BLaER1 (cell line): ENCODE measurements around the gene MAB21L4.

Experiments
- H3K27ac ChIP-seq: shearing (Covaris generic); formaldehyde crosslinking; 2 replicates; pipeline ENCODE4 v1.8.1; 2022
- H3K27me3 ChIP-seq: shearing (Covaris generic); formaldehyde crosslinking; 2 replicates; pipeline ENCODE4 v1.8.1; 2022
- H3K36me3 ChIP-seq: shearing (Covaris generic); formaldehyde crosslinking; 2 replicates; pipeline ENCODE4 v1.8.1; 2022
- H3K4me1 ChIP-seq: shearing (Covaris generic); formaldehyde crosslinking; 2 replicates; pipeline ENCODE4 v1.8.1; 2022
- H3K4me2 ChIP-seq: shearing (Covaris generic); formaldehyde crosslinking; 2 replicates; pipeline ENCODE4 v1.8.1; 2022
- H3K4me3 ChIP-seq: shearing (Covaris generic); formaldehyde crosslinking; 2 replicates; pipeline ENCODE4 v1.8.1; 2022
- H3K9ac ChIP-seq: shearing (Covaris generic); formaldehyde crosslinking; 2 replicates; pipeline ENCODE4 v1.8.1; 2022
- H3K9me3 ChIP-seq: shearing (Covaris generic); formaldehyde crosslinking; 2 replicates; pipeline ENCODE4 v1.8.1; 2022
- H4K20me1 ChIP-seq: shearing (Covaris generic); formaldehyde crosslinking; 2 replicates; pipeline ENCODE4 v1.8.1; 2022
- Cebpa-rat ChIP-seq: shearing (Covaris generic); IDR thresholded peaks from 2 replicates; pipeline ENCODE4 v1.8.1; 2022

MAB21L4 gene

GRCh38 chr2:240895656-240896388 lies at the start of gene MAB21L4:
MAB21L4 (minus strand) TSS chr2:240896156; CDS start chr2:240895997, 159 bp downstream.
- no peaks in the 10 kb centered on the region for H3K27me3 ChIP-seq
- TF ChIP-seq Cebpa-rat = no peak
- H3K36me3 ChIP-seq = no peaks in the 10 kb centered on the region
- H3K4me1 ChIP-seq = peaks cover 46% of the 10 kb centered on the region
- no peak within 1 kb of the TSS for H3K9ac ChIP-seq
- no peaks in the 10 kb centered on the region for H3K9me3 ChIP-seq
- no peaks in the 10 kb centered on the region for H4K20me1 ChIP-seq
- peak within 1 kb of the TSS; percentile 70 for H3K4me2 ChIP-seq
- no peak within 1 kb of the TSS for H3K4me3 ChIP-seq
- peak within 1 kb of the TSS; percentile 43; the same call in 1 of the 2 replicates for H3K27ac ChIP-seq

- no peaks in the 10 kb centered on the region for H4K20me1 ChIP-seq
- no peak overlapping the region for H3K9ac ChIP-seq
- H3K4me2 ChIP-seq = no peak overlapping the region
- H3K36me3 ChIP-seq = no peaks in the 10 kb centered on the region
- no peaks in the 10 kb centered on the region for H3K27me3 ChIP-seq
- H3K4me3 ChIP-seq = no peak overlapping the region
- peaks cover 22% of the 10 kb centered on the region for H3K9me3 ChIP-seq
- TF ChIP-seq Cebpa-rat = no peak
- peaks cover 45% of the 10 kb centered on the region for H3K4me1 ChIP-seq
- H3K27ac ChIP-seq = no peak overlapping the region
Measured at GRCh38 chr2:240936106-240936505, 40.1 kb upstream of the MAB21L4 start.

DNA sequence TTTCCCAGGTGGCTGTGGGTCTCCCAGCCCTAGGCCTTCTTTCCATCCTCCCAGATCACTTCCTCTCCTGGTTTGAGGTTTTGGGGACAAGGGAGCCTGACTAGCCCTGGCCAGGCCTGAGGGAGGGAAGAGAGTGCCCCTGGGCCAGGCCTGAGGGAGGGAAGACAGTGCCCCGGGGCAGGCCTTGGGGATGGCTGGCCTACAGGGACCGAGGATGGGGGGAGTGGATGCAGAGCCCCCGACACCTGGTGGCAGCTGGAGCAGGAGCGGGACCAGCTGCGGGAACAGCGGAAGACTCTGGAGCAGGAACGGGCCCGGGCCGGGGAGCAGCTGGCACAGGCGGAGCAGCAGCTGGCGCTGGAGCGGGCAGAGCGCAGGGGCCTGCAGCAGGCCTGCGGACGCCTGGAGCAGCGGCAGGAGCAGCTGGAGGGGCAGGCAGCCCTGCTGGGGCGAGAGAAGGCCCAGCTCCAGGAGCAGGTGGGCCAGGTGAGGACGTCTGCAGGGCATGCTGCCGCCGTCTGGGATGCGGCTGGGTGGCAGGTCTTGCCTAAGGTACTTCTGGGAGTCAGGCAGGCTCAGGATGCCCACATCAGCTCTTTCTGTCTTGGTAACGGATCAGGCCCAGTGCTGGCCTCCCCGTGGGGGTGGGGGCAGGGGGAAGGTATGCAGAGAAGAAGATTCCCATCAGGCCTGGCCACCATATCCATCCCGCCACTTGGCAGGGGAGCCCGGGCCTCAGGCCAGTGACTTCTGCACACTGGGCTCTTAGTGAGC lies 39.3 kb upstream of the MAB21L4 start:
- Histone ChIP-seq H3K9me3 (peaks cover 22% of the 10 kb centered on the region), H3K36me3 (no peaks in the 10 kb centered on the region), H3K27me3 (no peaks in the 10 kb centered on the region), H4K20me1 (no peaks in the 10 kb centered on the region), H3K27ac (peak overlapping the region; percentile 58), H3K9ac (no peak overlapping the region), H3K4me1 (peaks cover 53% of the 10 kb centered on the region), H3K4me2 (peak overlapping the region; percentile 81), H3K4me3 (no peak overlapping the region)
- no peak for TF ChIP-seq Cebpa-rat

- Histone ChIP-seq H3K4me2 (peak overlapping the region; percentile 81), H3K27me3 (no peaks in the 10 kb centered on the region)
- no peak for TF ChIP-seq Cebpa-rat
Measured at GRCh38 chr2:240934701-240935102, 38.7 kb upstream of the MAB21L4 start.

DNA sequence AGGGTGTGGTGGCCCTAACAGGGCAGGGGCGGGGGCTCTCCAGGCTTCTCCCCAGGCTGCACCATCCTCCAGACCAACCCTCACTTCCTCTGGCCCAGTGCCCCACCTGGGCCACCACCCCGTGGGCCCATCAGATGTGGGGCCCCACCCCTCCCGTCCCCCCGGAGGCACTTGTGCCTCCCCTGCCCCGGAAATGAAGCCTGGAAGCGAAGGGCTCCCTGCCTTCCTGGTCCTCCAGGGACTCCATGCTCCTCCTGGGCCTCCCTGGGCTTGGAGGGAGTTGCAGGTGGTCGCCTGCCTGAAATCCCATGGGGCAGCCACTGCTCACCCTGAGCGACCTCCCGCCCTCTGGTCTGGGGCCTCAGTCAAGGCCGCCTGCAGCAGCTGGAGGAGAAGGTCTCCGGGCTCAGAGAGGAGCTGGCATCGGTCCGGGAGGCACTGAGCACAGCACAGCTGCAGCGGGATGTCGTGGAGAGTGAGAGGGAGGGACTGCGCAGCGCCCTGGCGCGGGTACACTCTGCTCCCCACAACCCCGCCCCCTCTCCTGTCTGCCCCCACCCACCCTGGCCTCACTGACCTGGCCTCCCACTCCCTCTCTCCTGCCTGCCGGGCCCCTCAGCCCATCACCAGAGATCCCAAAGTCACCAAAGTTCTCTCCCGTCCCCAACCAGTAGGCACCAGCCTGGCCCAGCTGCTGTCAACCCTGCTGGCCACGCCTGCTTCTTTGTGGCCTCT lies 38.2 kb upstream of the MAB21L4 start:
- peaks cover 55% of the 10 kb centered on the region for H3K4me1 ChIP-seq
- TF ChIP-seq Cebpa-rat = no peak
- no peaks in the 10 kb centered on the region for H3K36me3 ChIP-seq

More at GRCh38 chr2:240934701-240935102, 38.7 kb upstream of the MAB21L4 start:
- Histone ChIP-seq H3K4me3 (no peak overlapping the region), H3K9ac (no peak overlapping the region), H3K36me3 (no peaks in the 10 kb centered on the region), H3K4me1 (peaks cover 55% of the 10 kb centered on the region), H3K27ac (peak overlapping the region; percentile 58), H4K20me1 (no peaks in the 10 kb centered on the region), H3K9me3 (peaks cover 22% of the 10 kb centered on the region)

GRCh38 chr2:240933048-240933965 lies 37.4 kb upstream of the MAB21L4 start:
- Histone ChIP-seq H3K36me3 (no peaks in the 10 kb centered on the region), H3K27ac (peak overlapping the region; percentile 49), H3K4me2 (peak overlapping the region; percentile 81), H3K27me3 (no peaks in the 10 kb centered on the region), H4K20me1 (no peaks in the 10 kb centered on the region), H3K9ac (no peak overlapping the region), H3K9me3 (peaks cover 19% of the 10 kb centered on the region), H3K4me1 (peaks cover 55% of the 10 kb centered on the region), H3K4me3 (peak overlapping the region; percentile 28; the same call in 1 of the 2 replicates)
- TF ChIP-seq Cebpa-rat = no peak

More for the DNA sequence above, 38.2 kb upstream of the MAB21L4 start:
- H3K4me2 ChIP-seq = peak overlapping the region; percentile 81
- no peaks in the 10 kb centered on the region for H3K27me3 ChIP-seq
- H3K4me3 ChIP-seq = peak overlapping the region; percentile 28; the same call in 1 of the 2 replicates
- no peaks in the 10 kb centered on the region for H4K20me1 ChIP-seq
- H3K9ac ChIP-seq = no peak overlapping the region
- peak overlapping the region; percentile 58 for H3K27ac ChIP-seq
- H3K9me3 ChIP-seq = peaks cover 22% of the 10 kb centered on the region

DNA sequence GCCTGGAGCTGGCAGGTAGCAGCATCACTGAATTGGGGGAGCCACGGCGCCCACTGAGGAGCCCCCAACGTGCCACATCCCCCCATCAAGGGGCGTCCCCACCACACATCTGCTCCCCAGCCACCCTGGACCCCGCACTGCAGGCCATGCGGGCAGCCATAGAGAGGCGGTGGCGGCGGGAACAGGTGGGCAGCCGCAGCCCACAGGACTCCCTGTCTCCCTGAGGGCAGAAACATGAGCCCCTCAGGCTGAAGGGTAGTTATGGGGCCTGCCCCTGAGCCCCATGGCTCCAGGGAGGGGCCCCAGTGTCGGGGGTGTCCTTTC lies 36.7 kb upstream of the MAB21L4 start:
- peaks cover 55% of the 10 kb centered on the region for H3K4me1 ChIP-seq
- H3K4me2 ChIP-seq = peak overlapping the region; percentile 81
- TF ChIP-seq Cebpa-rat = no peak
- no peak overlapping the region for H3K4me3 ChIP-seq
- H3K27ac ChIP-seq = peak overlapping the region; percentile 49
- H4K20me1 ChIP-seq = no peaks in the 10 kb centered on the region
- no peaks in the 10 kb centered on the region for H3K36me3 ChIP-seq
- H3K9ac ChIP-seq = no peak overlapping the region
- H3K9me3 ChIP-seq = peaks cover 13% of the 10 kb centered on the region
- no peaks in the 10 kb centered on the region for H3K27me3 ChIP-seq

- peaks cover 9% of the 10 kb centered on the region; the same call in 1 of the 2 replicates for H3K9me3 ChIP-seq
- H3K27me3 ChIP-seq = no peaks in the 10 kb centered on the region
- TF ChIP-seq Cebpa-rat = no peak
- peak overlapping the region; percentile 81 for H3K4me2 ChIP-seq
- H3K4me3 ChIP-seq = no peak overlapping the region
- H3K4me1 ChIP-seq = peaks cover 56% of the 10 kb centered on the region
- H3K27ac ChIP-seq = peak overlapping the region; percentile 49
- no peaks in the 10 kb centered on the region for H4K20me1 ChIP-seq
- H3K36me3 ChIP-seq = no peaks in the 10 kb centered on the region
- no peak overlapping the region for H3K9ac ChIP-seq
Measured at GRCh38 chr2:240932001-240932723, 36.2 kb upstream of the MAB21L4 start.
